HepG2 (cell line): Measurements from ENCODE around the gene SFXN5. TPM values are rescaled to one million over a fixed set of nuclear protein-coding genes. Genes with fewer than 3 reads are reported as not detected.

Experiments
- BCL3 ChIP-seq: sonication (generic); formaldehyde crosslinking; IDR thresholded peaks from 2 replicates; pipeline ENCODE4 v1.5.1; 2020; ENCODE audit warnings: mild to moderate bottlenecking, missing genetic modification reagents, moderate library complexity
- CEBPB ChIP-seq: IDR thresholded peaks from 2 replicates; pipeline ENCODE4 v1.6.1; 2011; ENCODE audit warnings: low read depth, low read length, improper control_type of control experiment, borderline replicate concordance
- CSRNP1 ChIP-seq: sonication (generic); formaldehyde crosslinking; IDR thresholded peaks from 2 replicates; pipeline ENCODE4 v1.8.1; 2023; ENCODE audit warnings: mild to moderate bottlenecking, missing genetic modification reagents
- DMTF1 ChIP-seq: sonication (generic); formaldehyde crosslinking; IDR thresholded peaks from 2 replicates; pipeline ENCODE4 v1.4.0; 2020; ENCODE audit warnings: mild to moderate bottlenecking, missing genetic modification reagents
- KMT2A ChIP-seq: sonication (generic); formaldehyde crosslinking; IDR thresholded peaks from 2 replicates; pipeline ENCODE4 v1.4.0; 2020; ENCODE audit warnings: missing genetic modification reagents
- PBX3 ChIP-seq: sonication (generic); formaldehyde crosslinking; IDR thresholded peaks from 2 replicates; pipeline ENCODE4 v1.8.1; 2023; ENCODE audit warnings: missing genetic modification reagents, inconsistent platforms, borderline replicate concordance
- PREB ChIP-seq: sonication (generic); formaldehyde crosslinking; IDR thresholded peaks from 2 replicates; pipeline ENCODE4 v1.4.0; 2020; ENCODE audit warnings: missing genetic modification reagents
- RARG ChIP-seq: sonication (generic); formaldehyde crosslinking; IDR thresholded peaks from 2 replicates; pipeline ENCODE4 v1.4.0; 2020; ENCODE audit warnings: low read depth, mild to moderate bottlenecking, missing genetic modification reagents
- ZBTB38 ChIP-seq: sonication (generic); formaldehyde crosslinking; IDR thresholded peaks from 2 replicates; pipeline ENCODE4 v1.5.1; 2020; ENCODE audit warnings: mild to moderate bottlenecking, missing genetic modification reagents
- ZBTB49 ChIP-seq: sonication (generic); formaldehyde crosslinking; IDR thresholded peaks from 2 replicates; pipeline ENCODE4 v1.4.0; 2020; ENCODE audit warnings: missing genetic modification reagents, borderline replicate concordance
- ZFP1 ChIP-seq: IDR thresholded peaks from 2 replicates; pipeline ENCODE4 v1.6.1; 2016
- ZNF124 ChIP-seq: sonication (generic); formaldehyde crosslinking; IDR thresholded peaks from 2 replicates; pipeline ENCODE4 v1.4.0; 2020; ENCODE audit warnings: missing genetic modification reagents
- ZNF670 ChIP-seq: sonication (generic); formaldehyde crosslinking; IDR thresholded peaks from 2 replicates; pipeline ENCODE4 v1.8.0; 2022; ENCODE audit warnings: mild to moderate bottlenecking, missing genetic modification reagents, borderline replicate concordance
- ZNF713 ChIP-seq: sonication (generic); formaldehyde crosslinking; IDR thresholded peaks from 2 replicates; pipeline ENCODE4 v1.4.0; 2020; ENCODE audit warnings: mild to moderate bottlenecking, missing genetic modification reagents
- ZNF790 ChIP-seq: sonication (generic); formaldehyde crosslinking; IDR thresholded peaks from 2 replicates; pipeline ENCODE4 v1.8.0; 2022; ENCODE audit warnings: missing genetic modification reagents, mild to moderate bottlenecking, borderline replicate concordance
- ZNF883 ChIP-seq: sonication (generic); formaldehyde crosslinking; IDR thresholded peaks from 2 replicates; pipeline ENCODE4 v1.5.1; 2020; ENCODE audit warnings: mild to moderate bottlenecking, missing genetic modification reagents; ENCODE audit errors: not compliant biosample characterization
- polyA plus RNA-seq, 8 experiments: library from polyadenylated mRNA; depleted of rRNA in 3 of 8; stranded (reverse) in 7 of 8; unstranded in 1 of 8; fragments of >200 nt; fragmentation: Illumina TruSeq in 4 of 8; extraction: Trizol in 4 of 8; gene quantifications; 2 replicates each; pipeline versions ENCODE4 v1.2.1 to v1.2.3, GENCODE V29; 2011 to 2016; ENCODE audit warnings: low read depth in 4 of 8, missing spikeins in 1 of 8, mixed read lengths in 1 of 8; ENCODE audit not compliant: insufficient read depth in 1 of 8
- total RNA-seq, 5 experiments: library from RNA; depleted of rRNA; stranded (reverse); fragments of >200 nt; fragmentation: Illumina TruSeq; extraction: Trizol; gene quantifications; 2 replicates each; pipeline ENCODE4 v1.2.3, GENCODE V29; 2016; ENCODE audit warnings: low read depth in 1 of 5

Gene SFXN5
- total and polyA plus RNA-seq, 2 of the 13 experiments (the other 11 are each of a cell fraction or from before 2014, with no cell fraction given) = 34.9 to 37.4 TPM

GRCh38 chr2:72915907-72916742, 155.4 kb downstream of the SFXN5 start (continued):
- TF ChIP-seq DMTF1 (no peak), BCL3 (CRISPR knock-in tag) (0 out of 2 replicates have a peak, but pooled peaks have one; percentile 50), CEBPB (no peak), PBX3 (CRISPR knock-in tag) (no peak), ZNF713 (CRISPR knock-in tag) (no peak), ZBTB38 (CRISPR knock-in tag) (peak; percentile 27; the same call in 1 of the 2 replicates), ZNF883 (CRISPR knock-in tag) (peak; percentile 86), ZNF670 (CRISPR knock-in tag) (no peak; the same call in 1 of the 2 replicates), KMT2A (peak; percentile 57; the same call in 1 of the 2 replicates), PREB (CRISPR knock-in tag) (no peak), ZFP1 (CRISPR knock-in tag) (no peak), RARG (no peak), ZNF790 (peak; percentile 51), CSRNP1 (CRISPR knock-in tag) (peak; percentile 95), ZNF124 (CRISPR knock-in tag) (no peak), ZBTB49 (CRISPR knock-in tag) (no peak)
